HCT116 (cell line): Measurements from ENCODE around the gene NUB1.

ENCODE experiments used
- CTCF ChIP-seq, 3 experiments: fragments of 200-600 bp in 1 of 3; sonication (generic) in 1 of 3; IDR thresholded peaks in 2 of 3; conservative IDR thresholded peaks in 1 of 3; 2 replicates each; pipeline ENCODE4 v1.5.1; 2012 to 2017; ENCODE audit warnings: low read depth in 2 of 3, low read length in 2 of 3, antibody characterized with exemption in 1 of 3, borderline replicate concordance in 1 of 3, control low read depth in 1 of 3, mild to moderate bottlenecking in 1 of 3, mixed read lengths in 1 of 3, mixed run types in 1 of 3, moderate library complexity in 1 of 3; ENCODE audit not compliant: insufficient read depth in 1 of 3
- POLR2A ChIP-seq: IDR thresholded peaks from 2 replicates; pipeline ENCODE4 v1.7.0; 2011; ENCODE audit warnings: borderline replicate concordance; ENCODE audit not compliant: insufficient read depth, insufficient read length; ENCODE audit errors: extremely low read depth

- TF ChIP-seq POLR2A (no peak), CTCF (IDR thresholded peaks at IDR 0.05 in 2 of 3, conservative IDR thresholded peaks at IDR 0.05 in 1 of 3; ENCODE audit: borderline replicate concordance in 1 of 3, insufficient read depth in 1 of 3, low read depth in 2 of 3, low read length in 2 of 3) (no peak)
These were observed 45.2 kb upstream of the NUB1 start for GRCh38 chr7:151296202-151296992.
